LoVo (cell line): ENCODE measurements around the gene SLC24A4.

ENCODE experiments used
- DNase-seq: peaks from one replicate; pipeline ENCODE4 v3.0.0-alpha.2; 2016; ENCODE audit warnings: low spot score

SLC24A4 gene

GRCh38 chr14:92459030-92459949 lies 136.3 kb downstream of the SLC24A4 start:
- no peak for DNase-seq

- DNase-seq, result no peak
Measured at GRCh38 chr14:92459950-92460421, 137.0 kb downstream of the SLC24A4 start.

- no peak for DNase-seq
Measured at GRCh38 chr14:92460541-92460915, 137.6 kb downstream of the SLC24A4 start.

GRCh38 chr14:92460916-92461579 lies 138.1 kb downstream of the SLC24A4 start:
- DNase-seq, result no peak

- no peak for DNase-seq
Measured at GRCh38 chr14:92461891-92462290, 138.9 kb downstream of the SLC24A4 start.

GRCh38 chr14:92462568-92462967 lies 139.6 kb downstream of the SLC24A4 start:
- no peak for DNase-seq

- DNase-seq, result no peak
Measured at GRCh38 chr14:92463141-92463540, 140.2 kb downstream of the SLC24A4 start.

- DNase-seq, result no peak
Measured at GRCh38 chr14:92464156-92464555, 141.2 kb downstream of the SLC24A4 start.

GRCh38 chr14:92464716-92465115 lies 141.8 kb downstream of the SLC24A4 start:
- DNase-seq, result no peak

- no peak for DNase-seq
Measured at GRCh38 chr14:92465353-92466055, 142.5 kb downstream of the SLC24A4 start.

- DNase-seq, result no peak
Measured at GRCh38 chr14:92466059-92466458, 143.1 kb downstream of the SLC24A4 start.

GRCh38 chr14:92469515-92469914 lies 146.6 kb downstream of the SLC24A4 start:
- DNase-seq, result no peak

GRCh38 chr14:92470215-92470614 lies 147.2 kb downstream of the SLC24A4 start:
- peak; percentile 60 for DNase-seq

- DNase-seq, result no peak
Measured at GRCh38 chr14:92470811-92471210, 147.8 kb downstream of the SLC24A4 start.

GRCh38 chr14:92471919-92472318 lies 149.0 kb downstream of the SLC24A4 start:
- DNase-seq, result peak; percentile 82

- DNase-seq, result peak; percentile 22
Measured at GRCh38 chr14:92472860-92473259, 149.9 kb downstream of the SLC24A4 start.

GRCh38 chr14:92473261-92473968 lies 150.4 kb downstream of the SLC24A4 start:
- DNase-seq, result no peak

GRCh38 chr14:92473969-92474535 lies 151.1 kb downstream of the SLC24A4 start:
- DNase-seq, result no peak

GRCh38 chr14:92475037-92475436 lies 152.1 kb downstream of the SLC24A4 start:
- DNase-seq, result no peak

GRCh38 chr14:92475451-92476187 lies 152.7 kb downstream of the SLC24A4 start:
- DNase-seq, result no peak

- no peak for DNase-seq
Measured at GRCh38 chr14:92480856-92481255, 157.9 kb downstream of the SLC24A4 start.
